GM19240 (cell line): Measurements from ENCODE around the gene RAB18.
"Not testable (repeated sequence)": the region's sequence is repeated elsewhere in the genome, so short reads cannot be mapped to it uniquely, and the experiment has no call there.

Source experiments
- DNase-seq: peaks from one replicate; pipeline ENCODE4 v3.0.0; 2011; ENCODE audit warnings: low spot score; ENCODE audit not compliant: insufficient read length

The RAB18 gene

DNA sequence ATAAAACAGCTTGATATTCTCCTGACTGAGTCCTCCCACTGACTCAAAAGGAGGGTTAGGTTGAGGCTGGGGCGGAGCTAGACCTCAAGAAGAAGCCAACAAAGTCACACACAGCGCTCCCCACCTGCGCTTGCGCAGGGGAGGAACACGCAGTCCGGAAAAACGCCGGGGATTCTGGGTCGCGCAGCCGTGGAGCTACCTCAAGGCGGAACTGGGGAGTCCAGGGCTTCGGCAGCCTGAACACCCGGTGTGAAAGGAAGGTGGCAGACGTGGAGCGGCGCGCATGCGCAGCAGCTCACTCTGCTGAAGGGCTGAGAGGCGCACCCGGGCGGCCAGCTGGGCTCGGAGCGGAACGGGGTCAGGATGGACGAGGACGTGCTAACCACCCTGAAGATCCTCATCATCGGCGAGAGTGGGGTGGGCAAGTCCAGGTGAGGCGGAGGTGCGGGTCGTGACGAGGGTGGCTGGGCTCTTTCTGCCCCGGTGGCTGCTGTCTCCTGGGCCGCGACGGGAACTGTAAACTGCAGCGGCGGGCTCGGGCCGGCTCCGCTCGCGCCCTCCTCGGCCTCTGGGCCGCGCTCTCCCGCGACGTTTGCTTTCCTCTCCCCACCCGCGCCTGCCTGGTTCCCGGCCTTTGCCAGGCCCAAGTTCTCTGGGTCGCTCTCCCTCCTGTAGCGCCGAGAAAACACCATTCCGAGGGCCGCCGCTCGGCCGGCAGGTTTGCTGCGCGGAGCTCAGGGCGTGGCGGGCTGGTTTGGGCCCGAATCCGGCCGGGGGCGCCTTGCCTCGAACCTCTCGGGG, at the start of gene RAB18:
TSS of gene RAB18 (plus strand) at position 298 of the 801 bp plus-strand sequence. CDS start at position 364, 66 bp downstream.
- DNase-seq: peak; percentile 84

DNA sequence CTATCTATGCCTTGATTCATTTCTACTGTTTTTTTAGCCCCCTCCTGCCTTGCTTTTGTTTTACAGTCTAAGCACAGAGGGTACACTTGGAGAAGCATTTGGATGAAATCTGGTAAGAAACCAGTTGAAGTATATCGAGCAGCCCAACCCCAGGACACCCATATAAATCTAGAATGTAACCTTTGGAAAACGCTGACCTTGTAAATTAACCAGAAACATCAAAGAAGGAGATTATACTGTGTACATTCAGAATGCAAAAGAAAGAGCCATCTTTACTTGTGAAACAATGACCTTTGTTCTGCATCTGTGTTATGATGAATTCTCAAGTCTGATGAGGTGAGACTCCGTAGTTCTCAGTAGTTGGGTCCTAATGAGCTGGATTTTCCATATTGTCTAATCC, 49.3 kb upstream of the RAB18 start:
- DNase-seq: no peak

DNA sequence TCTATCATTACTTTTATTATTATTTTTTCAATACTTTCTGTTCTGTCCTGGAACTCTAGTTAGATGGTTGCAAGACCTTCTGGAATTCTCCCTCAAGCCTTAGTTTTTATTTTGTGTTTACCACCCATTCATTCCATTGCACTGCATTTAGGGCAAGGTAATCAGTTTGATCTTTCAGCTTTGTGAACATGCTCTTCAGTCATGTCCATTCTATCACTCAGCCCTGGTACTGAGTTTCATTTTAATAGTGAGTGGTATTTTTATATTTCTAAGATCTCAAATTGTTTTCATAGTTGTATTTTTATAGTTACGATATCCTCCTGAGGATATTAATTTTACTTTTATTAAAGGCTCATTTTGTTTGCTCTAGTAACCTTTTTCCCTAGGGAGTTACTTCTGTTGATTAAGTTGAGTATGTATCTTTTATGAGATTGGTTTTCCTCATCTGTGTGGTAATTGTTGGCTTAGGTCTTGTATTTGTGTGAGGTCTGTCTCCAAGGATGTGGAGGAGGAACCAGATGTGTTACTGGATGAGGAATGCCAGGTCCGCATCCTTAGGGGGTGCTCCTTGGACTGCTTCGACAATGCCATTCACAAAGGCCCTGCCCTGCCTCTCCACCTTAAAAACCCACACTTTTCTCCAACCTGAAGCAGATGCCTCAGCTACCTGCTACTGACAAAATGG, 46.7 kb upstream of the RAB18 start:
- no peak for DNase-seq

DNA sequence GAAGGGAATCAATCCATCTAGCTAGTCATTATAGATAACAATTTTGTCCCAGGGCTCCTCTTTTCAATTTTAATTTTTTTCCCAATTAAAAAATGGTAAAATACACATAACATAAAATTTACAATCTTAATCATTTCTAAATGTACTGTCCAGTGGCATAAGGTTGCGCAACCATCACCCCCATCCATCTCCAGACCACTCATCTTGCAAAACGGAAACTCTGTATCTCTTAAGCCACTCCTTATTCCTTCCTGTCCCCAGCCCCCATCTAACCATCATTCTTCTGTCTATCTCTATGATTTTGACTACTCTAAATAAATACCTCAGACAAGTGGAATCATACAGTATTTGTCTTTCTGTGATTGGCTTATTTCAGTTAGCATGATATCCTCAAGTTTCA, 46.1 kb upstream of the RAB18 start:
- DNase-seq: no peak

DNA sequence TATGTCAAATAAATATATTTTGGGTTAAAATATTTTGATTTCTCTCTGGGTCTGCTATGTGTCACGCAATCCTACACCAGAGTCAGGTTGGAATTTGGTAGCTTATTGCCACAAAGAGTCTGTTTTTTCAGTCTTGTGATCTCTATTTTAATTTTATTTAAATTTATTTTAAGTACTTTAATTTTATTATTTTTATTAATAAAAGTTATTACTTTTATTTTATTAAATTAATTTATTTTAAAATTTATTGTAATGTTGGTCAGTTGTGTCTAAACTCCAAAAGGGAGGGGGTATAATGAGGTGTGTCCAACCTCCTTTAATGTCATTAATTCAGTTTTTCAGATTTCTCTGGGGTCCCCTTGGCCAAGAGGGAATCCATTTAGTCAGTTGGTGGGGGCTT, 42.8 kb upstream of the RAB18 start:
- no peak for DNase-seq

DNA sequence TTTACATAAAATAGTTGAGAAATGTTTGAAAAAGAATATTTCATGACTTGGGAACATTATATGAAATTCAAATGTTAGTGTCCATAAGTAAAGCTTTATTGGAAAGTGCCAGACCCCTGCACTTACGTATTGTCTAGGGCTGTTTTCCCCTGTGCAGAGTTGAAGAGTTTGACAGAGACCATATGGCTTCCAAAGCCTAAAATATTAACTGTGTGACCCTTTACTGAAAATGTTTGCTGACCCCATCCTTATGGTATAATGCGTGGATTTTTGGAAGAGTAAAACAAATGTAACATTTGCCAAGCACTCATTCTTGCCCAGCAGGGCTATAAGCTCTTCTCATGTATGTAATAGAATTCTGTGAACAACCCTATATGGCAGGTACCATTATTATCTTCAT, 40.1 kb upstream of the RAB18 start:
- DNase-seq: no peak

DNA sequence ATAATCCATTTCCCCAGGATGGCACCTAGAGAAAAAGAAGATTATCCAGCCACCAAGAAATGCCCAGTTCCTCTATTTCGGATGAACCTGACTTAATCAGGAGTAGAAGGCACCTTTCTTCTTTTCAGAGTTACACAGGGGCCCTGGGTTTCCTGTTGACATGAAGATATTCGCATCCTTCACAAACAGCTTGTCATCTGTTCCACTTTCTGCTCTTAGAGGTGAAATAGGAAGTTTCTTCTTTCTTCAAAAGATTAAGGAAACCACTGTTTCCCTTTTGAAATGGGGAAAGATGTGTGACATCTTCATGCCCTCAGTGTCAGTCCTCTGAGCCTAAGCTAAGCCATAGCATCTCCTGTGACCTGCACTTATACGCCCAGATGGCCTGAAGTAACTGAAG, 39.1 kb upstream of the RAB18 start:
- no peak for DNase-seq

DNA sequence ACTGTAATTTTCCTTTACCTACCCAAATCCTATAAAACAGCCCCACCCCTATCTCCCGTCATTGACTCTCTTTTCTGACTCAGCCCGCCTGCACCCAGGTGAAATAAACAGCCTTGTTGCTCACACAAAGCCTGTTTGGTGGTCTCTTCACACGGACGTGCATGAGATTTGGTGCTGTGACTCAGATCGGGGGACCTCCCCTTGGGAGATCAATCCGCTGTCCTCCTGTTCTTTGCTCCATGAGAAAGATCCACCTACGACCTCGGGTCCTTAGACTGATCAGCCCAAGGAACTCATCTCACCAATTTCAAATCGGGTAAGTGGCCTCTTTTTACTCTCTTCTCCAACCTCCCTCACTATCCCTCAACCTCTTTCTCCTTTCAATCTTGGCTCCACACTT, 38.5 kb upstream of the RAB18 start:
- DNase-seq: not testable (repeated sequence)

DNA sequence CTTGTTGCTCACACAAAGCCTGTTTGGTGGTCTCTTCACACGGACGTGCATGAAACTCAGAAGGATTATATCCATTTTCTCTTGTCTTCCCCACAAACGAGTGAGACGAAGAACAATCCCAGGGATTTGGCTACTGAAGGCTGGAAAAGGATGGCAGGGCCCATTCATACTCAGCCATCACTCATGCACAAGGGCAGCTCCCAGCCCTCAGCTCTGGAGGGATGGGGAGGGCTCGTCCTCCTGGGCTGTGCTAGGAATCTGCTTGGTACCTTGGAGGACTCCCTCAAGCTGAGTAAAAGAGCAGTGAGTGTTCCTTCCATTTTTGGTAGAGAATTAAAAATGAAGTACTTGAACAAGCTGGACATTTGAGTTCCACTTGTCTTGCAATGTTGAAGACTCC, 33.2 kb upstream of the RAB18 start:
- no peak for DNase-seq

DNA sequence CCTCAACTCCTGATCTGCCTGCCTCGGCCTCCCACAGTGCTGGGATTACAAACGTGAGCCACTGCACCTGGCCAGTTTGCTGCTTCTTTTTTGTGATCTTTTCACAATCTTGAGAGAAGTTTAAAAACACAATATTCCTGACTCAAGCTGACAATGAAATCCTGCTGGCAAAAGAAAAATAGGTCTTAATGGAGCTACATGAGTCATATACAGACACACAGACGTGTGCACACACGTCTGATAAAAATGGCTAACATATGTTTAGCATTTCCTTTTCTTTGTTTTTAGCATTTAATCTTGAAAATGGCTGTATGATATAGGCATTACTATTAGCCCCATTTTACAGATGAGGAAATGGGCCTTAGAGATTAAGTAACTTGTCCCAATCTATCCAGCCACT, 29.4 kb upstream of the RAB18 start:
- no peak for DNase-seq

DNA sequence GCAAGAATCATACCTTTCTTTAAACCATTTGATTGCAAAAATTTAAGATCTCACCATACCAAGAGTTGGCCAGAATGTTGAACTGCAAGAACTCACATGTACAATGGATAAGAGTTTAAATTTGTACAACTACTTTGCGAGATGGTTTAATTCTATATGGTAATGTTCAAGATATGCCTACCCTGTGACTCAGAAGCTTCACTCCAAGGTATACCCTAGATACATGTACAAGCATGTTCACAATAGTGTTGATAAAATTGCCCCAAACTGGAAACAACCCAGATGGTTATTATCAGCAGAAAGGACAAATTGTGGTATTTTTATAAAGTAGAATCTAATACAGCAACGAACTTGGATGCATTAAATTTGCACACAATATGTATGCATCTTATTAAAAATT, 25.1 kb upstream of the RAB18 start:
- no peak for DNase-seq

DNA sequence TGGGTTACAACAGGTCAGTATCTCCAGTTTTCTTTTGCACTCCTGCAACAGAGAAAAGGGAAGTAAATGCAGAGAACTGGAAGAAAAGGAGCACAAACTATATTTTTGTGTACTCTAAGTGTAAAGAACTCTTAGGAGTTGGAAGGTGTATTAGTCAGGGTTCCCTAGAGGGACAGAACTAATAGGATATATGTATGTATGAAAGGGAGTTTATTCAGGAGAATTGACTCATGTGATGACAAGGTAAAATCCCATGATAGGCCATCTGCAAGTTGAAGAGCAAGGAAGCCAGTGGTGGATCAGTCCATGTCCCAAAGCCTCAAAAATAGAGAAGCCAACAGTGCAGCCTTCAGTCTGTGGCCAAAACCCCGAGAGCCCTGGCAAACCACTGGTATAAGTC, 22.6 kb upstream of the RAB18 start:
- no peak for DNase-seq

DNA sequence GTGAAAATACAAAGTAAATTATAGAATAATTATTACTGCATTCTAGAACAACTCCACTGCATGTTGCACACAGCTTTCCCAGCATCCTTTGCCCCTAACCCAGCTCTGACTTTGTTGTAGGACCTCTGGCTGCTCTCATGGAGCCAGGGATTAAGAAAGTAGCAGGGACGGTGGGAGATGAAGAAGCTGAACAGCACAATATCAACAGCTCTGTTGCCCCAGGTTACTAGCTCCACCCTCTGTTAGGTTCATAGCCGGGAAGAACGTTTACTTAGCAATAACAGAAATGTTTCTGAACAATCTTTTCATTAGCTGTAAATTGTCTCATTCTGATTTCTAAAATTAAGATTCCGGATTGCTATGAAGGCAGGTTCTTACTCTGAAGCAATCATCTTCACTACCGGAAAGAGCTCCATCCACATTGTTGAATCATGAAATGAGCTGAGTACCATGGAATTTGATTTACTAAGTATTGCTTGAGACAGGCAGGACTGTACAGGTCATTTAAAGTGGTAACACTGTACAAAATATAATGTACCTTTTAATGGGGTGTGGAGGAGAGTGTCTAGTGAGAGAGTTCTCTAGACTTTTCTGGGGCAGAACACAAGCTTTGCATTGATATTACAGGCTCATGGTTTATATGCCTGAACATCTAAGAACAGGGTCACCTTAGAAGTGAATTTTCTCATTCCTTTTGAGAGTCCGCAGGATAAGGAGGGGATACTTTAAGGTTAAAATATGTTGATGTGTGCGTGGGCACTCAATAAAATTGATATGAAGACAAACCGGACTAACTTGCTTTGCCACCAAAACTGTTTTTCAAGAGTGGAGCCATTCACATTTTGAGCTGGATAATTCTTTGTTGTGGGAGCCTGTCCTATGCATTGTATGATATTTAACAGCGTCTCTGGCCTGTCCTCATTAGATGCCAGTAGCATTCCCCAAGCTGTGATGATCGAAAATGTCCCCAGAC, 20.8 kb upstream of the RAB18 start:
- no peak for DNase-seq

DNA sequence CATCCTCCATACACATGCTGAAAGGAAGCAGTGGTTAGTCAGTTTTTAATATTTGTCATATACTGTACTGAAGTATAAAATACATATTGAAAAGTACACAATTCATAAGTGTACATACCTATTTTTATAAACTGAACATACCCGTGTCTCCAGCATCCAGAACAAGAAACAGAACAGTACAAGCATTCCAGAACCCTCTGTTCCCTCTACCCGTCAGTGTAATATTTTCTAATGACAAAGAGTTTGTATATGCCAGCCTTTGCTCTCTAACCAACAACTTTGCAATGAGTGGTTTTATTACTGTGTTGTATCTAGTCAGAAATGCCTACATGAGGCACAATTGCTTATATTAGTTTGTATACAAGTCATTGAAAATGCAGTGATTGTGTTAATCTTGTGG, 18.7 kb upstream of the RAB18 start:
- DNase-seq: no peak

DNA sequence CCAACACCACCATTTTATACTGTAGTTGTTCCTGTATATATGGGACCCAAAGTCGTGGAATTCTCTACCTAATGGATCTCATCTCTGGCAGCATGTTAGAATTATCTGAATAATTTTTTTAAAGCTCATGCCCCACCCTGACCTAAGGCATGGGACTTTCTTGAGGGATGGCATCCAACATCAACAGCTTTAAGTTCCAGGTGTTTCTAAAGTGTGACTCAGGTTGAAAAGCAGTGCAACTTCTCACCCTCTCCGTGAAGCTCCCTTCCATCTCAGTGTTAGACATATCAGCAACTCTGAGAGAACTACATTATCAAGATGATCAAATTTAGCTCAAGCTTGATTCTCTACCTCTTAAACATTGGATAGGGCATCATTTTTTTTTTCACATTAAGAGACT, 18.1 kb upstream of the RAB18 start:
- DNase-seq: no peak

DNA sequence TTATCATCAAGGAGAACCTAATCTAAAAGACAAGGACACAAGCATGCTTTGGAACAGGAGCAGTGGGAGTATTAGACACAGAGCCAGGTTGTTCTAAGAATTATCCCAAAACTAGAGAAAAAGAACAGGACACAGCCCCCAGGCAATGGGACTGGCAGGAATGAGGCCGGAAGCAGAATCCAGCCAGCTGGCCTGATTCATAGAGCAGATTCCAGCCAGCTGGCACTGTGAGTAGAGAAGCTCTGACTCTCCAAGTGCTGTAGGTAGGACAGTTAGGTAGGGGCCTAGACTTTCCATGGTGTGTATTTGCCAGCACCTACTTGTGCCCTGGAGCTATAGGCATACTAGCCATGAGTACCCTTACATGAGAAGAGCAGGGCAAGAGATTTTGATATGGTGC, 13.3 kb upstream of the RAB18 start:
- no peak for DNase-seq

DNA sequence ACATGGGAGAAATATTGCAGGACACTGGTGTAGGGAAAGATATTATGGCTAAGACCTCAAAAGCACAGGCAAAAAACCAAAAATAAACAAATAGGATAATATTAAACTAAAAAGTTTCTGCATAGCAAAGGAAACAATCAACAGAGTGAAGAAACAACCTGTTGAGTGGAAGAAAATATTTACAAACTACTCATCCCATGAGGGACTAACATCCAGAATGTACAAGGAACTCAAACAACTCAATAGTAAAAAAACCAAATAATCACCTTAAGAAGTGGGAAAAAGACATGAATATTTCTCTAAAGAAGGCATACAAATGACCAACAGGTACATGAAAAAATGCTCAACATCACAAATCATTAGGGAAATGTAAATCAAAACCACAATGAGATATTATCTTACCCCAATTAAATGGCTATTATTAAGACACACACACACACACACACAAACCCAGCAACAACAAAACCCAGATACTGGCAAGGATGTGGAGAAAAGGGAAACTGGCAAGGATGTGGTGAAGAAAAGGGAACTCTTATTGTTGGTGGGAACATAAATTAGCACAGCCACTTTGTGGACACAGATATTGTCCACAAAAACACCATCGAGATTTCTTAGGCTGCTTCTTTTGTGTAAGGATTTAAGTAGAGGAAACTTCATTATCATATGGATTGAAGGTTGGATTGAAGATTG, 9.8 kb upstream of the RAB18 start:
- no peak for DNase-seq

DNA sequence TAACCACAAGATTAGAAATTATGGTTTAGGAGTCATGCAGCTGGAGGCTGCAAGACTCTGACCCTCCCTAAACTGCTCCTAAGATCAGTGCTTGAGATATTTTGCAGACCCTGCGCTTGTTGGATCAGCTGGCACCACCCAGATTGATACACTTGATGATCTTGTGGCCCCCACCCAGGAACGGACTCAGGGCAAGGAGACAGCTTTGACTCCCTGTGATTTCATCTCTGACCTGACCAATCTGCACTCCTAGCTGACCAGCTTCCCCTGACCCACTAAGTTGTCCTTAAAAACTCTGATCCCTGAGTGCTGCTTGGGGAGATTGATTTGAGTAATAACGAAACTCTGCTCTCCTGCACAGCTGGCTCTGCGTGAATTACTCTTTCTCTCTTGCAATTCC, 8.0 kb upstream of the RAB18 start:
- DNase-seq: no peak

DNA sequence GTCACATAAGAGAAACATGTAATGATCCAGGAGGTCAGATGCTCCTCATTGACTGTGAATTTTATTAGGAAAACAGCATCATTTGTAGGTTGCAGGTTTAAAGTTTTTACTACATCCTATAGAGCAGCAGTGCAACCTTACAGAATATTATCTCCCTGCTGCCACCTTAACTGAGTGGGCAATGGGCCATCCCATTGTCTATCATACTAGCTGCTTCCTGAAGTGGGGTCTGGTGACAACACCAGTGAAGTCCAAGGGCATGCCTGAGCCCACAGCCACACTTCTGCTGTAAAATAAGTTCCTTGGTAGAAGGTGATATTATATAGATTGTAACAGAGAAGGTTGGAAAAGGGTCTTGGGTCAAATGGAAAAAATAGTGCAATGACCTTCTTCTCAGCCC, 4.0 kb upstream of the RAB18 start:
- DNase-seq: no peak

DNA sequence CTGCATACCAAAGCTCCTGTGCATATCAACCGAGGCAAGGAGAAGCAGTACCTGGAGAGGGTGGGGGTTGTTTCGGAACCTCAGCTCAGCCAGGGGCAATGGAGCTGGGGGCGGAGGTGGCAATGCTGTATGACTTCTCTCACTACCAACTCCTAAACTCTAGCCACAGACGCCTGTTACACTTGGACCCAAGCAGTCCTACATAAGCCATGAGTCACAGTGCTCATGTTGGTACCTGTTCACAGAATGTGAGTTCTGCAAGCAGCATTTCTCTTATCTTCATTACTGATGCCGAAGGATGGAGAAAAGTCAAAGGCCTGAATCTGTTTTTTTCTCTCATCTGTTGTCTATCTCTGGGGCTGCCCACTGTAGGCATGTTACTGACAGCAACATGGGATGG, 3.2 kb upstream of the RAB18 start:
- DNase-seq: no peak

DNA sequence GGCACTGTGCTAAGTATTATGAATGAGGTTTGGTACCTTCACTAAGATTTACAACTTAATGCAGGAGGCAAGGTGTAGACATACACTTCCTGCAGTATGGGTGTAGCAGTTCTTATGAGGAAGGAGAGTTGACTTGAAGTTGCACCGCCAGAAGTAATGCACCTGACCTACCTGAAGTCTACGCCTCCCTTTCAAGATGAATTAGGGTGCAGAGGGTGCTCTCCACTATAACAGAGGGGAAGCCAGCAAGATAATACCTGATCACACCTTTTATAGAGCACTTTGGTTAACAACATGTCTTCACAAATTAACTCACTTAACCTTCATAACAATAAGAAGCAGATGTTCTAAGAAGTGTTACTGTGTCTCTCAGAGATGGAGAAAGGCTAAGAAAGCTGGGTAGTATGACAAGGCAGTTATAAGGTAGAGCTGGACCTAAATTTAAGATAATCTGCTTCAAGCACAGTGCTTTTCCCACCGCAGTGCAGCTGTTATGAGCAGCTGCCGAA, 552 bp upstream of the RAB18 start:
- DNase-seq: no peak
